DMS53 treated with DMSO at 0.1 percent for 48 hours (cell line): ENCODE data around the gene LRRC71.
A peak's percentile ranks its signal among the peaks of the same experiment; 100 is the strongest.
"Not testable (repeated sequence)": the region's sequence is repeated elsewhere in the genome, so short reads cannot be mapped to it uniquely, and the experiment has no call there.

Experiments used
- DNase-seq: peaks from one replicate; lab custom pipeline; 2025; ENCODE audit not compliant: unreplicated experiment; lab: John Stamatoyannopoulos, UW

Gene LRRC71

GRCh38 chr1:156926695-156927094 lies 6.3 kb downstream of the LRRC71 start:
- DNase-seq: not testable (repeated sequence)

- DNase-seq: peak; percentile 52
These were observed 7.0 kb downstream of the LRRC71 start for GRCh38 chr1:156927215-156928042.

GRCh38 chr1:156928043-156928602 lies 7.7 kb downstream of the LRRC71 start:
- DNase-seq: no peak

- DNase-seq: no peak
These were observed 9.3 kb downstream of the LRRC71 start for GRCh38 chr1:156929596-156930238.

GRCh38 chr1:156930483-156930882 lies 10.1 kb downstream of the LRRC71 start:
- no peak for DNase-seq

GRCh38 chr1:156931211-156931952 lies 10.9 kb downstream of the LRRC71 start:
- no peak for DNase-seq

- no peak for DNase-seq
These were observed 11.7 kb downstream of the LRRC71 start for GRCh38 chr1:156931974-156932710.

- DNase-seq: no peak
These were observed 12.7 kb downstream of the LRRC71 start for GRCh38 chr1:156933136-156933535.

GRCh38 chr1:156935505-156936128 lies 15.2 kb downstream of the LRRC71 start:
- DNase-seq: no peak

- no peak for DNase-seq
These were observed 15.8 kb downstream of the LRRC71 start for GRCh38 chr1:156936191-156936590.

- no peak for DNase-seq
These were observed 16.3 kb downstream of the LRRC71 start for GRCh38 chr1:156936721-156937220.

- DNase-seq: no peak
These were observed 17.5 kb downstream of the LRRC71 start for GRCh38 chr1:156937883-156938282.

GRCh38 chr1:156938813-156939212 lies 18.4 kb downstream of the LRRC71 start:
- no peak for DNase-seq

GRCh38 chr1:156939786-156940334 lies 19.4 kb downstream of the LRRC71 start:
- no peak for DNase-seq

- no peak for DNase-seq
These were observed 21.2 kb downstream of the LRRC71 start for GRCh38 chr1:156941675-156942074.

- no peak for DNase-seq
These were observed 21.7 kb downstream of the LRRC71 start for GRCh38 chr1:156942176-156942575.

GRCh38 chr1:156942576-156942975 lies 22.1 kb downstream of the LRRC71 start:
- no peak for DNase-seq

- no peak for DNase-seq
These were observed 23.3 kb downstream of the LRRC71 start for GRCh38 chr1:156943756-156944155.

GRCh38 chr1:156944268-156944667 lies 23.8 kb downstream of the LRRC71 start:
- no peak for DNase-seq

GRCh38 chr1:156944848-156945247 lies 24.4 kb downstream of the LRRC71 start:
- DNase-seq: no peak
